GM08714 (cell line): ENCODE results near the gene HOXD12.
A peak's percentile ranks its signal among the peaks of the same experiment; 100 is the strongest.

Source experiments
- H3K4me3 ChIP-seq: fragments of 200-500 bp; sonication (Bioruptor generic); 2 replicates; pipeline ENCODE4 v1.5.1; 2014; ENCODE audit warnings: mild to moderate bottlenecking, low read length, inconsistent platforms
- ZNF274 ChIP-seq: IDR thresholded peaks from 2 replicates; pipeline ENCODE4 v1.6.1; 2012; ENCODE audit warnings: mild to moderate bottlenecking, low read depth, low read length

The HOXD12 gene

GRCh38 chr2:176140513-176141317, 41.1 kb downstream of the HOXD12 start:
- no peak for TF ChIP-seq ZNF274
- H3K4me3 ChIP-seq: peak overlapping the region; percentile 41; the same call in 1 of the 2 replicates

DNA sequence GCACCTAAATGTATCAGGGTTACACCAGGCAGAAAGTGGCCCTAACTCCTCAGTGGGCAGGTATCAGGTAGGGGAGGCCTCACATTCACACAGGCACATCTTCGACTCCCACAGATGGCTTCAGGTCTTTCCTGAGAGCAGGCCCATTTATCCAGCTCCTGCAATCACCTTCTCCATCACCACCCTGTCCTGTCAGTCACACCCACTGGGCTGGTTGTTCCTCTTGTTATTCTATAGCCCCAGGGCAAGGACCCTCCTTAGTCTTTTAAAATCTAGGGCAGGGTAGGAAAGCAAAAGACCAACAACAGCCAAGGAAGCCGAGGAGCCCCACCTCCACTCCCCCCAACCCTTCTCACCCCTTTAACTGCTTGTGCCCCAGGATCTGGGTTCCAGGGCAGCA, 42.7 kb downstream of the HOXD12 start:
- TF ChIP-seq ZNF274: no peak
- H3K4me3 ChIP-seq: no peak overlapping the region

DNA sequence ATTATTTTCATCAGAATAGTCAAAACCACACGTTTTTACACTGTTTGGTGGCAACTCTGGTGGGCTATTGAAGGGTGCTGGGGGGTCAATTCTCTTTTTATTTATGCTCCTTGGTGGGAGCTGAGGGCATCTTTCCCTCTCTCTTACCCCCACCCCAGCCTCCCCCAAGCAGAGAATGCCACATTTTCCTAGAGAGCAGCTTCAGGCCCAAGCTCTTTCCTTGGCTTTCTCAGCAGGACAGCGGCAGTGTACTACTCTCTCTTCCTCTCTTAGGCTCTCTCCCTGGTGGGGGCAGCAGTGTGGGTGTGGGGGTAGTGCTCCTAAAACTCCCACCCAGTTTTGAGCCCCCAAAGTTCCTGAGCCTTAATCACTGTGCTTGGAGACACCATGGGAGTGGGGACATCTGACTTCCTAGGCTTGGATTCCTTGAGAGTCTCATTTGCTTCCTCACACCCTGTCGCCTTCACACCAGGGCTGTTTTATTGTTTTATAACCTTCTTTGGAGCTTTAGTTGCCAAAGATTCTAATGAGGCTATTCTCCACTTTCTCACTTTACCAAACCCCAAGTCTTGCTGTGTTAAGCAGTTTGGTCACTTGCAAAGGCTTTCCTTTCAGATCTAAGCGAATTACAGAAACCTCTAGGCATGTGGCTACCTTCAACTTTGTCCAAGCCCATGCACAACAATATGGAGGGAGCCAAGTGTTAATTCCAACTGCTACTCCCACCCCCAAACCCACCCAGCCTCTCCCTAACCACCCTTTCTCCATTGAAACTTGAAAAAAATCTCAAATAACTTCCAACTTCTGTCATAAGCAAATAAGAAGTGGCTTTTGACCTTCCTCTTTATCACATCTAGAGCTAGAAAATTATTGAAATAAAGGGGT, 45.7 kb downstream of the HOXD12 start:
- H3K4me3 ChIP-seq: no peak overlapping the region
- TF ChIP-seq ZNF274: no peak

DNA sequence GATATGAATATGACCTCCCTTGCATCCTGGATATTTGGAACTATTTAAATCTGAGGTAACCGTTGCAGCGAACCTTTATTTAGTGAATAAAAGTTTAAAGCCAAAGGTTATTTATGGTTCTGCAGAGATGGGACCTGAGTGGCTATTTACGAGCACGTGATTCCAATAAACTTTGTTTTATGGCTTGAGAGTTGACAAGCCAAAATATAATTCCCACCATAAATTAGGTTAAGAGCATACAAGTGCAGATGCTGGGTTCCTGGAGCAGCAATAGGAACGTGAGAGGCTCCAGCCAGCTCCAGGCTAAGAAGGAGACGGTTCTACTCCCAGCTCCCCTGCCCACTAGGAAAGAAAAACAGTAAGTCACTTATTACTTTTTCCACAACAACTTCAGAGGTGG, 46.5 kb downstream of the HOXD12 start:
- TF ChIP-seq ZNF274: no peak
- H3K4me3 ChIP-seq: no peak overlapping the region

DNA sequence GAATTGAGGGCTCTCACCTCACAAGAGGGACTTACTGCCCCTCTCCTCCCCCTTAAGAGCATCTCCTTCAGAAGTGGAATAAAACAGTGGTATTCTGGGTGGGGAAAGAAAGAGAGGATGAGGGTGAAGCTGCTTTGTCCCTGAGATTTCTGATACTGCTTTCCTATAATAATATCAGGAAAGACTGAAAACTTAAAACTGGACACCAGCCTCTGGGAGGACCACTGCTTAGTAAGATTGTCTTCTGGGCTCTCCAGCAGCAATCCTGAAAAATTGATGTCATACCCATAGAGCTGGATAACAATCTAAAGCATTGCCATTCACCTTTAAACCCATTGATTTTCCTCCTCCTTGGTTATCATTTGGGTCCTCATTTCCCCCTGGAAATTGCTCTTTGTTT, 47.0 kb downstream of the HOXD12 start:
- no peak for TF ChIP-seq ZNF274

GRCh38 chr2:176147210-176147799, 47.7 kb downstream of the HOXD12 start:
- TF ChIP-seq ZNF274: no peak
- no peak overlapping the region for H3K4me3 ChIP-seq

More for the DNA sequence above, 47.0 kb downstream of the HOXD12 start:
- H3K4me3 ChIP-seq: no peak overlapping the region

- TF ChIP-seq ZNF274: no peak
Observed at GRCh38 chr2:176147800-176148496, 48.4 kb downstream of the HOXD12 start.

DNA sequence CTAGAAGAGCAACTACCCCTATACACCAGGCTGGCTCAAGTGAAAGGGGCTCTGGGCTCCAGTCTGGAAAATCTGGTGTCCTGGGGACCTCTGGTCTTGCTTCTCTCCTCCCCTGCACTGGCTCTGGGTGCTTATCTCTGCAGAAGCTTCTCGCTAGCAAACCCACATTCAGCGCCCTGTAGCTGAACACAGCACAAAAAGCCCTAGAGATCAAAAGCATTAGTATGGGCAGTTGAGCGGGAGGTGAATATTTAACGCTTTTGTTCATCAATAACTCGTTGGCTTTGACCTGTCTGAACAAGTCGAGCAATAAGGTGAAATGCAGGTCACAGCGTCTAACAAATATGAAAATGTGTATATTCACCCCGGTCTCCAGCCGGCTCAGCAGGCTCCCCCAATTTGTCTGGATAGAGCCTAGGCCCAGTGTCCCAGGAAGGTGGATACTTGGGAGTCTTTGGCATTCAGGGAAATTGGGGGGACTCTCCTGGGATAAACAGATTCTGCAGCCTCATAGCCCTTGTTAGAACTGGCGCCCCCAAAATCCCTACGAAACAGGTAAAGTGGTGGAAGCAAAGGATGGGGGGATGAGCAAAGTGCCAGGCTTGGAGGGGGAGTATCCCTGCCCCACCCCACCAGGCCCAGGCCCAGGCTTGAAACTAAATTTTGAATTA, 49.3 kb downstream of the HOXD12 start:
- no peak overlapping the region for H3K4me3 ChIP-seq
- TF ChIP-seq ZNF274: no peak

More at GRCh38 chr2:176147800-176148496, 48.4 kb downstream of the HOXD12 start:
- no peak overlapping the region for H3K4me3 ChIP-seq

- no peak overlapping the region for H3K4me3 ChIP-seq
- TF ChIP-seq ZNF274: no peak
Observed at GRCh38 chr2:176149481-176149938, 49.9 kb downstream of the HOXD12 start.

DNA sequence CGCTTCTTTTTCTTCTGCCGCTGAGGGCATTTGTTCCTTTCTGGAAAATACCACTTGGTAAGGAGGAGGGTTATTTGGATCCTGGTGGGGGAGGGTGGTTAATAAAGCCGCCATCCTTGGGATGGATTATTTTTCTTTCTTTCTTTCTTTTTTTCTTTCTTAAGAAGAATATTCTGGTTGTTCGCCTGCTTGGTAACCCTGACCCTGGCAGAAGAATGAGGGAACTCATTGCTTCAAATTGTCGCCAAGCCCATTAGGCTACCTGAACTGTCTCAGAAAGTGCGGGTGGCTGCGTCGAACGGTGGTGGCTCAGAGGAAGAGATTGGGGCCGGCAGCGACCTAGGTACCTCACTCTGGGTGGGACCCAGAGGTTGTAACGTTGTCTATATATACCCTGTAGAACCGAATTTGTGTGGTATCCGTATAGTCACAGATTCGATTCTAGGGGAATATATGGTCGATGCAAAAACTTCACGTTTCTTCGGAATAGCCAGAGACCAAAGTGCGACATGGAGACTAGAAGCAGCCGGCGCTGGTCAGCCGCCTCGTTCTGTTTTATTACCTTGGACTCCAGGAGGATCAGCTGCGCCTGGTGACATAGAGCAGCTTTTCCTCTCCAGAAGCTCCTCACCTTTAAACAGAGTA, 50.5 kb downstream of the HOXD12 start:
- no peak for TF ChIP-seq ZNF274
- H3K4me3 ChIP-seq: no peak overlapping the region

DNA sequence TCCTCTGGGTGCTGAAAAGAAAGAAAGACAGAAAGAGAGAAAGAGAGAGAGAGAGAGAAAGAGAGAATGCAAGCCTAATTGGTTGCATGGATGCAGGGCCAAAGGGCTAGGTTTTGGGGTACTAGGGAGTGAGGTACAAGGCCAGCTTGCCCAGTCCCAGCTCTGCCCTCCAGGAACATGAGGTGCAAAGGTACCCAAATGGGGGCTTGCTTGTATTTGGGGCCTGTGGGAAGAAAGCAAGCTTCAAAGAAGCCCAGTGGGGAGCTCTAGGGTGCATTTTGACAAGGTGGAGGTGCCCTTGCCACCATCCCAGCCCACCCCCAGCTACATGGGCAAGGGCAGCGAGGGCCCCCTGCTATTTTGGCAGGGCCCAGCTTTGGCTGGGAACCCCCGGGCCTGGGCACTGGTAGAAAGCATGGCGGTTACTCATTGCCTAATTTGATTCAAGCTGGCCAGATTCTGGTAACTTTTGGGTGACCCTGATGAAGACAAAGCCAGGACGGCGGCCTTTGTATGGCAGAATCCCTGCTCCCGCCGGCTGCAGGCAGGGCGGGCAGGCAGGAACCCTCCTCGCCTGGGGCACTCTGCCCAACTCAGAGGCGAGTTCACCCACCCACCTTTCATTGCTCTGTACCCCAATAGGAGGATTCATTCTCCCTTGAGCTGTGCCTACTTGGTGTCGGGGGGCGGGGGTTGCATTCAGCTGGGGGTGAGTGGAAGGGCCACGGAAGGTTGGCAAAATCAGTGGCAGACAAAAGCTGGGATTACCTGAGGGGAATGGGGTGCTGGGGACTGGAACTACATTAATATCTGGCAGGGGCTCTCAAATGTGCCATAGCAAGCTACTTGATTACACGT, 51.2 kb downstream of the HOXD12 start:
- TF ChIP-seq ZNF274: no peak
- H3K4me3 ChIP-seq: no peak overlapping the region

- no peak for TF ChIP-seq ZNF274
- no peak within 1 kb of the TSS for H3K4me3 ChIP-seq
Observed at GRCh38 chr2:176151442-176152287, 52.1 kb downstream of the HOXD12 start, which contains the start of gene HOXD4. HOXD4 (plus strand) TSS chr2:176151550; CDS start chr2:176151634, 84 bp downstream.
